Measurements from ENCODE around the gene SKOR2.

DNA sequence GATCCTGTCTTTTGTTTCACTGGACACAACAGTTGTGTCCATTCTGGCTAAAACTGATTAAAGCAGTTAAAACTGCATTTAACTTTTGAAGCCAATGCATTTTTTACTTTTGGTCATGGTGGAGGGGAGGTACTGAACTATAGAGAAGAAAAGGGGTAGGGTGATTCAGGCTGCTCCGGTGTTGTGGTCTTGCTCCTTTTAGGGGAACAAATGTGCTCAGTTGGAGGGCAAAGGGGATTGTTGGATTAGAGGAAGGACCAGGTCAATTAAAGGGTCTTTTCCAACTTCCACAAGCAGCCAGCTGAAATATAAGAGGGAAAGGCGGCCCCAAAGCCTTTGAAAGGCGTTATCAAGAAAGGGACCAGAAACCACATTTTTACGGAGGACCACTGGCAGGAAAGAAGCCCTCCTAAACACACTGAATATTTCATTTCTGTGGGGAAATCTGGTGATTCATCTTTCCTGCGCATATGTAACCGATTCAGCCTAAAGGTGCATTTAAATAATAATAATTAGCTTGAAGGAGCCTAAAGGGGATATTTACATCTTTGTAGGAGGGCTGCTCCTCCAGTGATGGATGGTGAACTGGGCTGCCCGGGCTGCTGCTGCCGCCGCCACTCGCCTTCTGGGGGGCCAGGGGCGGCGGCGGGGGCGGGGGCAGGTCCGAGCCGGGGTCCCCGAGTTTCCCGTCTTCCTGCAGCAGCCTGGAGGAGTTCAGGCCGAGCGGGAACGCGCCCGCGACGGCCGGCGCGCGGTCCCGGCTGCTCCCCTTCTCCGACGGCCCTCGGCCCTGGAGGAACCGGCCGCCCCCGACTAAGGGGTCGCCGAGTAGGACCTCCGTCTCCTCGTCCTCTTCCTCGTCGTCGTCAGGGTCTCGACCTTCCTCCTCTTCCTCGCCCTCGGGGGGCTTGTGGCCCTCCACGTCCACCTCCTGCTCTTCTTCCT lies 5.2 kb downstream of the SKOR2 start:
- TF ChIP-seq JUND (IDR thresholded peaks at IDR 0.05) (no peak), POLR2A (IDR thresholded peaks at IDR 0.05; ENCODE audit: borderline replicate concordance, extremely low read depth, insufficient read depth, insufficient read length) (no peak), POLR2AphosphoS5 (IDR thresholded peaks at IDR 0.05; ENCODE audit: low read depth, low read length) (no peak), REST (IDR thresholded peaks at IDR 0.05; ENCODE audit: low read depth) (no peak), SIN3A (IDR thresholded peaks at IDR 0.05; ENCODE audit: low read depth) (no peak), EZH2 (IDR thresholded peaks at IDR 0.05) (no peak), ELF1 (IDR thresholded peaks at IDR 0.05; ENCODE audit: borderline replicate concordance, low read depth) (no peak), FOSL1 (IDR thresholded peaks at IDR 0.05; ENCODE audit: low read depth) (no peak), ZNF274 (IDR thresholded peaks at IDR 0.05; ENCODE audit: low read depth, low read length) (no peak)
- TF ChIP-seq, protein P1, sequence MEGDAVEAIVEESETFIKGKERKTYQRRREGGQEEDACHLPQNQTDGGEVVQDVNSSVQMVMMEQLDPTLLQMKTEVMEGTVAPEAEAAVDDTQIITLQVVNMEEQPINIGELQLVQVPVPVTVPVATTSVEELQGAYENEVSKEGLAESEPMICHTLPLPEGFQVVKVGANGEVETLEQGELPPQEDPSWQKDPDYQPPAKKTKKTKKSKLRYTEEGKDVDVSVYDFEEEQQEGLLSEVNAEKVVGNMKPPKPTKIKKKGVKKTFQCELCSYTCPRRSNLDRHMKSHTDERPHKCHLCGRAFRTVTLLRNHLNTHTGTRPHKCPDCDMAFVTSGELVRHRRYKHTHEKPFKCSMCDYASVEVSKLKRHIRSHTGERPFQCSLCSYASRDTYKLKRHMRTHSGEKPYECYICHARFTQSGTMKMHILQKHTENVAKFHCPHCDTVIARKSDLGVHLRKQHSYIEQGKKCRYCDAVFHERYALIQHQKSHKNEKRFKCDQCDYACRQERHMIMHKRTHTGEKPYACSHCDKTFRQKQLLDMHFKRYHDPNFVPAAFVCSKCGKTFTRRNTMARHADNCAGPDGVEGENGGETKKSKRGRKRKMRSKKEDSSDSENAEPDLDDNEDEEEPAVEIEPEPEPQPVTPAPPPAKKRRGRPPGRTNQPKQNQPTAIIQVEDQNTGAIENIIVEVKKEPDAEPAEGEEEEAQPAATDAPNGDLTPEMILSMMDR (IDR thresholded peaks at IDR 0.05 in 2 of 3, conservative IDR thresholded peaks at IDR 0.05 in 1 of 3; ENCODE audit: borderline replicate concordance in 1 of 3, insufficient read depth in 1 of 3, low read depth in 2 of 3, low read length in 2 of 3) = no peak
- TF ChIP-seq, protein P2, sequence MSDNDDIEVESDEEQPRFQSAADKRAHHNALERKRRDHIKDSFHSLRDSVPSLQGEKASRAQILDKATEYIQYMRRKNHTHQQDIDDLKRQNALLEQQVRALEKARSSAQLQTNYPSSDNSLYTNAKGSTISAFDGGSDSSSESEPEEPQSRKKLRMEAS (IDR thresholded peaks at IDR 0.05) = no peak
- TF ChIP-seq, protein P3, sequence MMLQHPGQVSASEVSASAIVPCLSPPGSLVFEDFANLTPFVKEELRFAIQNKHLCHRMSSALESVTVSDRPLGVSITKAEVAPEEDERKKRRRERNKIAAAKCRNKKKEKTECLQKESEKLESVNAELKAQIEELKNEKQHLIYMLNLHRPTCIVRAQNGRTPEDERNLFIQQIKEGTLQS (IDR thresholded peaks at IDR 0.05) = no peak

All from HCT116 (cell line).